Measurements from ENCODE around the gene FRMD5. TPM values are rescaled to one million over a fixed set of nuclear protein-coding genes. Genes with fewer than 3 reads are reported as not detected.
A peak's percentile ranks its signal among the peaks of the same experiment; 100 is the strongest.

FRMD5 gene
- polyA plus RNA-seq, 1 experiment: 5.2 TPM

DNA sequence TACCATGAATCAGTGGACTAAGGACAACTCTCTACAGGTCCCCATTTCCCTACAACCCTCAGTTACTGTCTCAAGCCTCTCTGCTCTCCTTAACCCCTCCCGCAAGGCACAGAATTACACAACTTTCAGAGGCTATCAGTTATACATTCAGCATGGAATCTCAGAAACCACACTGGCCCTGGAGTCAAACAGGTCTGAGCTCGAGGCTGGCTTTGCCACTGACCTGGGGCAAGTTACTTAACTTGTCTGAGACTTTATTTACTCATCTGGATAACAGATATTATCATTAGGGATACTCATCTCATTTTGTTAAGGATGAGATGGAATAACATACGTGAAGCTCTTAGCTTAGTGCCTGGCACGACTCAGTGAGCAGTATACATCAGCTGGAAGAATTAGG lies 273.1 kb downstream of the FRMD5 start:
- CTCF ChIA-PET: interaction anchor here (2.7 kb wide), 1 partner anchor 144 kb away, joined by 12 read pairs; no protein-coding TSS in a partner anchor

DNA sequence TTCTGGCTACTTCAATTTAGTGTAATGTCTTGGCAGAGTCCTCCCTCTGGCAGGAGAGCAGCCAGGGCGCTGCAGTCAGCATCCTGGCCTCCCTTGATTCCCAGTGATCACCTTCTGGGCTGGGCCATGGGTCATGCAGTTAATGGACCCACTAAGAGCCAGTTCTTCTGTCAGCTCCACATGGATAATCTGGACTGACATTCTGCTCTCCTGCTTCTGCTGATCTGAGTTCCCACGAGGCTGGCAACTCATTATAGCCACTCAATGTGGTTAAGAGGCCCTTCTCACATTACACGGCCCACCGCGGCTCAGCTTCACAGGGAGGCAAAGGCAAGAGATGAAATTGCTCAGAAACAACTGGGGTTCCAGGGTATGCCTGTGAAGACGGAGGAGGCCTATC lies 274.3 kb downstream of the FRMD5 start:
- no peaks in the 10 kb centered on the region for H3K9me3 ChIP-seq (ENCODE audit: control insufficient read depth, insufficient read depth, low read length)
- no peak overlapping the region for H3K4me3 ChIP-seq (ENCODE audit: low read depth, low read length)
- no peaks in the 10 kb centered on the region for H3K27me3 ChIP-seq (ENCODE audit: control insufficient read depth, insufficient read depth, low read length)
- TF ChIP-seq, protein P1, sequence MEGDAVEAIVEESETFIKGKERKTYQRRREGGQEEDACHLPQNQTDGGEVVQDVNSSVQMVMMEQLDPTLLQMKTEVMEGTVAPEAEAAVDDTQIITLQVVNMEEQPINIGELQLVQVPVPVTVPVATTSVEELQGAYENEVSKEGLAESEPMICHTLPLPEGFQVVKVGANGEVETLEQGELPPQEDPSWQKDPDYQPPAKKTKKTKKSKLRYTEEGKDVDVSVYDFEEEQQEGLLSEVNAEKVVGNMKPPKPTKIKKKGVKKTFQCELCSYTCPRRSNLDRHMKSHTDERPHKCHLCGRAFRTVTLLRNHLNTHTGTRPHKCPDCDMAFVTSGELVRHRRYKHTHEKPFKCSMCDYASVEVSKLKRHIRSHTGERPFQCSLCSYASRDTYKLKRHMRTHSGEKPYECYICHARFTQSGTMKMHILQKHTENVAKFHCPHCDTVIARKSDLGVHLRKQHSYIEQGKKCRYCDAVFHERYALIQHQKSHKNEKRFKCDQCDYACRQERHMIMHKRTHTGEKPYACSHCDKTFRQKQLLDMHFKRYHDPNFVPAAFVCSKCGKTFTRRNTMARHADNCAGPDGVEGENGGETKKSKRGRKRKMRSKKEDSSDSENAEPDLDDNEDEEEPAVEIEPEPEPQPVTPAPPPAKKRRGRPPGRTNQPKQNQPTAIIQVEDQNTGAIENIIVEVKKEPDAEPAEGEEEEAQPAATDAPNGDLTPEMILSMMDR (IDR thresholded peaks at IDR 0.05; ENCODE audit: low read depth, low read length): no peak
- no peak overlapping the region for H3K27ac ChIP-seq (ENCODE audit: low read depth, low read length)
- no peak for DNase-seq (ENCODE audit: low read depth, low spot score)
- ChIA-PET POLR2A (no interaction called here), CTCF (interaction anchor here (1.7 to 2.7 kb wide), 2 partner anchors 16 to 146 kb away, joined by 9 to 12 read pairs; no protein-coding TSS in a partner anchor)

More for the DNA sequence above, 273.1 kb downstream of the FRMD5 start:
- peak overlapping the region; percentile 1 for H3K27ac ChIP-seq (ENCODE audit: low read depth, low read length)
- H3K4me3 ChIP-seq (ENCODE audit: low read depth, low read length): no peak overlapping the region
- no peaks in the 10 kb centered on the region for H3K9me3 ChIP-seq (ENCODE audit: control insufficient read depth, insufficient read depth, low read length)
- POLR2A ChIA-PET: interaction anchor here (0.9 to 1.4 kb wide), 2 partner anchors 9 to 37 kb away, joined by 5 to 8 read pairs; no protein-coding TSS in a partner anchor
- DNase-seq (ENCODE audit: low read depth, low spot score): peak; percentile 21
- no peaks in the 10 kb centered on the region for H3K27me3 ChIP-seq (ENCODE audit: control insufficient read depth, insufficient read depth, low read length)
- TF ChIP-seq, protein P1 (IDR thresholded peaks at IDR 0.05; ENCODE audit: low read depth, low read length): no peak

DNA sequence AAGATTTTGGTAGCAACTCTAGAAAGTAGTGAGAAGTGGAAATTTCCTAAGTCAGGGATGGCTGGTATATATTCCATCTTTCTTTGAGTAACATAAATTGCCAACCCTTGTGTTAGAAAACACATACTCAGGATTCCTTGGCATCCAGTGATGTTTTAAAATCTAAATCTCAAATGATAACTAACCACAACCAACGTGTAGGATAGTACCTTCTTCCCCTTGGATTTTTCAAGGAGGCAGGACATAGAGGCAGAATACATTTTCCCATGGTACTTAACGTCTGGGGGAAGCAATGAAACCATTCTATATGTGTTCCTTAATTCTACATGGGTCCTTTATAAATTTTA lies 274.8 kb downstream of the FRMD5 start:
- CTCF ChIA-PET: interaction anchor here (1.7 to 2.7 kb wide), 2 partner anchors 16 to 146 kb away, joined by 9 to 12 read pairs; no protein-coding TSS in a partner anchor
- H3K9me3 ChIP-seq (ENCODE audit: control insufficient read depth, insufficient read depth, low read length): no peaks in the 10 kb centered on the region
- no peaks in the 10 kb centered on the region for H3K27me3 ChIP-seq (ENCODE audit: control insufficient read depth, insufficient read depth, low read length)
- no peak overlapping the region for H3K4me3 ChIP-seq (ENCODE audit: low read depth, low read length)
- POLR2A ChIA-PET: no interaction called here
- TF ChIP-seq, protein P1 (IDR thresholded peaks at IDR 0.05; ENCODE audit: low read depth, low read length): no peak
- H3K27ac ChIP-seq (ENCODE audit: low read depth, low read length): no peak overlapping the region
- DNase-seq (ENCODE audit: low read depth, low spot score): no peak

DNA sequence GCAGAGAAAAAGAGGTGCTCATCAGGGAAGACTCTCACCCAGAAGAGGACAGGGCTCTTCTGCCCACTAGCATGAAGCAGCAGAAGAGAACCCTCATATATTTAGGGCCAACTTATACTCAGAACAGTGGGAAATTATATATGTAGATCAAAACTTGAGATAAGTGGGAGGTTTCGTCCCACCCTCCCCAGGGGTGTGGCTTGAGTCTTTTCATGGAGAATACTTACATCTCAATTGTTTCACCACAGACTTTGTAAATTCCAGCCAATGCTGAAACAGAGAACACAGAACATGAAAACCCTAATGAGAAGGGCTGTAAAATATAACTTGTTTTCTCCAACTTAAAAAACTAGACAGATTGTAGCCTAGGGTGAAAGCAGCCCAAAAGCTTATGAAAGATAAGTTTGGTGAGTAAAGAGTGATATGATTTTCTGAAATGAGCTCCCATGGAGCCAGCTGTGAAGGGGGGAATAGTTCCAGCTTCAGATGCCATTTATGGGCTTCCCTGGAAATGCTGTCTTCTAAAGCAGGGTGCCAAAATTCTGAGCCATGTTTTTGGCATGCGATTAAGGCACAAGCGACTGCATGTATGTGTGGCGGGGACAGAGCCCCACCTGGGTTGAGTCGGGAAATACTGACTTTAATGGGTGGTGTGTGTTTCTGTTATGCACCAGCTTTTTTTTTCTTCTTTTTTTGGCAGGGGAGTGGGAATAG lies 275.4 kb downstream of the FRMD5 start:
- CTCF ChIA-PET: interaction anchor here (1.7 to 2.7 kb wide), 2 partner anchors 15 to 147 kb away, joined by 9 to 12 read pairs; no protein-coding TSS in a partner anchor
- Histone ChIP-seq H3K27ac (ENCODE audit: low read depth, low read length) (no peak overlapping the region), H3K4me3 (ENCODE audit: low read depth, low read length) (no peak overlapping the region), H3K9me3 (ENCODE audit: control insufficient read depth, insufficient read depth, low read length) (no peaks in the 10 kb centered on the region), H3K27me3 (ENCODE audit: control insufficient read depth, insufficient read depth, low read length) (no peaks in the 10 kb centered on the region)
- TF ChIP-seq, protein P1 (IDR thresholded peaks at IDR 0.05; ENCODE audit: low read depth, low read length): no peak
- no peak for DNase-seq (ENCODE audit: low read depth, low spot score)
- POLR2A ChIA-PET: no interaction called here

DNA sequence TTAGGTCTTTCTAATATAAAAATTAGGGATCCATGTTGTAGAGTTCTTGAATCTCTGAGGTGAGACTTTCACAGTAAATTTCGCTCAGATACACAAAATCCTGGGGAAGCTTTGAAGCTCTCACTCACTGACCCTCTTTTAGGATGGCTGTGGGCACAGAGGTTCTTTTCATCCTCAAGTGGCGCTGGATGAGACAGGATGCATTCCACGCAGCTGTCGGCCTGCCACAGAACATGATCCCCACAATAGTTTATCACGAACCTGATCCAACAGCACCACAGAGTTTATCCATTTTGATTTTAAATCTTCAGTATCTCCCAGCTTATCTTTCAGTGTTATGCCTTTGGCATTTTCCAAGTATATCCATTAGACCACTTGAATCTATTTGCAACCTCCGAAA lies 276.4 kb downstream of the FRMD5 start:
- Histone ChIP-seq H3K27me3 (ENCODE audit: control insufficient read depth, insufficient read depth, low read length) (no peaks in the 10 kb centered on the region), H3K9me3 (ENCODE audit: control insufficient read depth, insufficient read depth, low read length) (no peaks in the 10 kb centered on the region), H3K4me3 (ENCODE audit: low read depth, low read length) (no peak overlapping the region), H3K27ac (ENCODE audit: low read depth, low read length) (no peak overlapping the region)
- ChIA-PET CTCF (interaction anchor here (0.7 kb wide), 1 partner anchor 14 kb away, joined by 3 read pairs; no protein-coding TSS in a partner anchor), POLR2A (no interaction called here)
- TF ChIP-seq, protein P1 (IDR thresholded peaks at IDR 0.05; ENCODE audit: low read depth, low read length): no peak
- no peak for DNase-seq (ENCODE audit: low read depth, low spot score)

Measured in AG04450 (cell line).